Activated CD8-positive, alpha-beta memory T cell treated with anti-CD3 and anti-CD28 coated beads for 1 hour (primary cell): ENCODE results near the gene SPINT2.

ENCODE experiments used
- DNase-seq, 2 donors: peaks; one replicate each; pipeline ENCODE4 v3.0.0-alpha.2; 2020; ENCODE audit warnings: low read depth in 1 of 2; ENCODE audit errors: extremely low read depth in 1 of 2

Gene SPINT2

GRCh38 chr19:38266981-38267597 is 2.7 kb downstream of the SPINT2 start:
- DNase-seq, result no peak

- DNase-seq, result no peak
These were observed 3.5 kb downstream of the SPINT2 start for GRCh38 chr19:38267761-38268483.

GRCh38 chr19:38268539-38268938 is 4.2 kb downstream of the SPINT2 start:
- DNase-seq, result no peak

GRCh38 chr19:38270587-38271167 is 6.3 kb downstream of the SPINT2 start:
- no peak for DNase-seq

GRCh38 chr19:38273499-38273898 is 9.1 kb downstream of the SPINT2 start:
- no peak for DNase-seq

- no peak for DNase-seq
These were observed 10.4 kb downstream of the SPINT2 start for GRCh38 chr19:38274739-38275138.

GRCh38 chr19:38276942-38277517 is 12.7 kb downstream of the SPINT2 start:
- DNase-seq, result no peak

- no peak for DNase-seq
These were observed 13.2 kb downstream of the SPINT2 start for GRCh38 chr19:38277549-38277948.

GRCh38 chr19:38277969-38278680 is 13.8 kb downstream of the SPINT2 start:
- DNase-seq, result no peak

GRCh38 chr19:38278751-38279150 is 14.4 kb downstream of the SPINT2 start:
- DNase-seq, result no peak

- DNase-seq, result no peak
These were observed 15.9 kb downstream of the SPINT2 start for GRCh38 chr19:38280030-38280921.

- no peak for DNase-seq
These were observed 17.6 kb downstream of the SPINT2 start for GRCh38 chr19:38281811-38282566.

GRCh38 chr19:38283271-38283670 is 18.9 kb downstream of the SPINT2 start:
- no peak for DNase-seq

- DNase-seq, result no peak
These were observed 20.0 kb downstream of the SPINT2 start for GRCh38 chr19:38284422-38284821.

GRCh38 chr19:38285567-38285966 is 21.2 kb downstream of the SPINT2 start:
- no peak for DNase-seq

- DNase-seq, result no peak
These were observed 23.2 kb downstream of the SPINT2 start for GRCh38 chr19:38287604-38288003.

GRCh38 chr19:38288123-38288855 is 23.9 kb downstream of the SPINT2 start:
- no peak for DNase-seq

GRCh38 chr19:38289955-38290354 is 25.6 kb downstream of the SPINT2 start:
- no peak for DNase-seq

GRCh38 chr19:38290631-38291147 is 26.3 kb downstream of the SPINT2 start:
- DNase-seq, result no peak
